Muscle layer of duodenum (tissue), 2 donors: ENCODE results near the gene GNE.
A peak's percentile ranks its signal among the peaks of the same experiment; 100 is the strongest.
"Not testable (repeated sequence)": the region's sequence is repeated elsewhere in the genome, so short reads cannot be mapped to it uniquely, and the experiment has no call there.

ENCODE experiments used
- H3K27ac ChIP-seq: one replicate; pipeline ENCODE4 v1.7.0; 2013; ENCODE audit warnings: mild to moderate bottlenecking, low read length
- H3K27me3 ChIP-seq: one replicate; pipeline ENCODE4 v1.7.0; 2013; ENCODE audit warnings: low read depth, mild to moderate bottlenecking, control low read depth, low read length
- H3K36me3 ChIP-seq, 2 donors: one replicate each; pipeline ENCODE4 v1.7.0; 2013; ENCODE audit warnings: low read length in 2 of 2, control low read depth in 1 of 2, mild to moderate bottlenecking in 1 of 2; ENCODE audit not compliant: insufficient read depth in 2 of 2, control insufficient read depth in 1 of 2
- H3K4me1 ChIP-seq, 2 donors: one replicate each; pipeline ENCODE4 v1.7.0; 2013; ENCODE audit warnings: low read length in 2 of 2, mild to moderate bottlenecking in 2 of 2, control low read depth in 1 of 2, moderate library complexity in 1 of 2; ENCODE audit not compliant: insufficient read depth in 2 of 2, control insufficient read depth in 1 of 2
- H3K4me3 ChIP-seq, 2 donors: one replicate each; pipeline ENCODE4 v1.7.0; 2013; ENCODE audit warnings: low read length in 2 of 2, low read depth in 1 of 2, mild to moderate bottlenecking in 1 of 2
- H3K9me3 ChIP-seq, 2 donors: one replicate each; pipeline ENCODE4 v1.7.0; 2013; ENCODE audit warnings: low read length in 2 of 2, control low read depth in 1 of 2, mild to moderate bottlenecking in 1 of 2; ENCODE audit not compliant: control insufficient read depth in 1 of 2
- donor health status: healthy.

GNE gene

DNA sequence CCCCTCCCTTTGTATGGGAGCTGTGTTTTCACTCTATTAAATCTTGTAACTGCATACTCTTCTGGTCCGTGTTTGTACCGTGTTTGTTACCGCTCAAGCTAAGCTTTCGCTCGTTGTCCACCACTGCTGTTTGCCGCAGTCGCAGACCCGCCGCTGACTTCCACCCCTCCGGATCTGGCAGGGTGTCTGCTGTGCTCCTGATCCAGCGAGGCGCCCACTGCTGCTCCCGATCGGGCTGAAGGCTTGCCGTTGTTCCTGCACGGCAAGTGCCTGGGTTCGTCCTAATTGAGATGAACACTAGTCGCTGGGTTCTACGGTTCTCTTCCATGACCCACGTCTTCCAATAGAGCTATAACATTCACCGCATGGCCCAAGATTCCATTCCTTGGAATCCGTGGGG is 6.6 kb upstream of the GNE start:
- no peaks in the 10 kb centered on the region for H3K9me3 ChIP-seq
- H3K4me1 ChIP-seq = no peaks in the 10 kb centered on the region
- no peaks in the 10 kb centered on the region for H3K27me3 ChIP-seq

DNA sequence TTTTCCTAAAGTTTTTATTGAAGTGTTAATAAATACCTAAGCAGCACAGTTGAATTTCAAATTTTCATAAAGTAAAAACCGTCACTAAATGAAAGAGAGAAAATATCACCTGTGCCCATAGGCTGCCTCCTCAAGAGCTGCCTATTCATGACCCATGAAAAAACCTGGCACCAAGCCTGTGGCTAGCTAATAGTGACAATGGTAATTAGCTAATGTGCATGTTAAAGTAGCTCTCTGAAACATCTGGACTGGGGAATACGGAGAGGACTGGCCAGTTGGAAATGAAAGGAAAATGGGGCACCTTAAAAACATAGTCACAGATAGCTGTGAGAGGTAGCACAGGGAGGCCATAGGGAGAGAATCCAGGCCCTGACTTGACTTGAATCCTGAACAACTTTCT is 5.4 kb upstream of the GNE start:
- no peak overlapping the region for H3K27ac ChIP-seq
- no peaks in the 10 kb centered on the region for H3K36me3 ChIP-seq
- H3K27me3 ChIP-seq = no peaks in the 10 kb centered on the region
- no peaks in the 10 kb centered on the region for H3K9me3 ChIP-seq
- no peak overlapping the region for H3K4me3 ChIP-seq
- H3K4me1 ChIP-seq = no peaks in the 10 kb centered on the region

More for the DNA sequence above, 6.6 kb upstream of the GNE start:
- Histone ChIP-seq H3K4me3 (no peak overlapping the region), H3K27ac (no peak overlapping the region), H3K36me3 (no peaks in the 10 kb centered on the region)

DNA sequence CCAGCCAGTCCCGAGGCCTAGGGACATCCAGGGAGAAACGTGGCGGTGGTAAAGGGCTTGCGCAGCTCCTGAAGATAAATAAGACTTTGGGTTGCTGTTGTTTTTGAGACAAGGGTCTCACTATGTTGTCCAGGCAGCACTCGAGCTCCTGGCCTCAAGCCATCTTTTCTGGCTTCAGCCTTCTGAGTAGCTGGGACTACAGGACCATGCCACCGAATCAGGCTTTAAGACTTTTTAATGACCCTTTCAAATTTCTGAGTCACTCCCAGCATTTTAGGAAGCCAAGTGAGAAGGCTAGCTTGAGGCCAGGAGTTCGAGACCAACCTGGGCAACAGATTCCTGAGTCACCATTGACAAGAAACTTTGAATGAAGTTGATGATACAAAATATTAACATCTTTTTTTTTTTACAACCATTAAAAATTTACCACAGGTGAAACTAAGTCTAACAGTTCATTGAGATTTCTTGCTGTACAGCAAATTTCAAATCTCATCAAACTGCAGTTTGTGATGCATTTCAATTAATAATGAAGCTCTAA is 817 bp upstream of the GNE start:
- Histone ChIP-seq H3K4me3 (peak overlapping the region; percentile 75 to 77), H3K27me3 (no peaks in the 10 kb centered on the region), H3K36me3 (no peaks in the 10 kb centered on the region), H3K9me3 (no peaks in the 10 kb centered on the region), H3K4me1 (no peaks in the 10 kb centered on the region), H3K27ac (peak overlapping the region; percentile 74)

DNA sequence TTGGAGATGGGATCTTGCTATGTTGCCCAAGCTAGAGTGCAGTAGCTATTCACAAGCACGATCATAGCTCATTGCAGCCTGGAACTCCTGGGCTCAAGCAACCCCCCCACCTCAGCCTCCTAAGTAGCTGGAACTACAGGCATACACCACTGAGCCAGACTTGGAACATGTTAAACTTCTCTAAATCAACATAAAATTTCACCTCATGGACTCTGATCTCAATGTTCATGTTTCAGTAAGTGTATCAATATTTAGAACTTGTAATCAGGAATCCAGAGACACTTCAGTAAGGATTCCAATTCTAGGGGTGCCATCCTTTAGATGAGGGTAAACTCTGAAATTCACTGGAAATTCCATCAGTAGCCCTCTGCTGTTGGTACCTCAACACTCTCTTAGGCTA is 6.8 kb downstream of the GNE start:
- Histone ChIP-seq H3K4me3 (no peak overlapping the region), H3K4me1 (peaks cover 0 to 18% of the 10 kb centered on the region in 2 donors), H3K27ac (no peak overlapping the region), H3K36me3 (no peaks in the 10 kb centered on the region), H3K9me3 (no peaks in the 10 kb centered on the region), H3K27me3 (no peaks in the 10 kb centered on the region)

DNA sequence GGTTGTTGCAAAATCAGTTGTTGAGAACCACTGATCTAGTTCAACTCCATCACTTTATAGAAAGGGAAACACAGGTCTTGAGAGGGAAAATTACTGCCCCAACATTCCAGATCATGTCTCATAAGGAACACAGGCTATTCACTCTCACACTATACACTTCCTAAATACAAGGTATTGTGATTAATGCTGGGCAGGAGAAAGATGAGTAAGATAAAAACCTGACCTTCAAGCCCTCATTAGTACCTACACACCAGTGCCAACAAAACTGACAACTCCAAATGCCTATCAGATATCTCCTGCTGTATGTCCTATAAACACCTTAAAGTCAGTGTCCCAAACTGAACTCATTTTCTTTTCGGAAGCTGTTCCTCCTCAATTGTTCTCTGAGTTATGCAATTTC is 8.2 kb downstream of the GNE start:
- no peak overlapping the region for H3K4me3 ChIP-seq
- no peak overlapping the region for H3K27ac ChIP-seq
- H3K36me3 ChIP-seq = peaks cover 8 to 9% of the 10 kb centered on the region in 2 donors
- no peaks in the 10 kb centered on the region for H3K27me3 ChIP-seq
- peaks cover 0 to 18% of the 10 kb centered on the region in 2 donors for H3K4me1 ChIP-seq
- H3K9me3 ChIP-seq = no peaks in the 10 kb centered on the region

DNA sequence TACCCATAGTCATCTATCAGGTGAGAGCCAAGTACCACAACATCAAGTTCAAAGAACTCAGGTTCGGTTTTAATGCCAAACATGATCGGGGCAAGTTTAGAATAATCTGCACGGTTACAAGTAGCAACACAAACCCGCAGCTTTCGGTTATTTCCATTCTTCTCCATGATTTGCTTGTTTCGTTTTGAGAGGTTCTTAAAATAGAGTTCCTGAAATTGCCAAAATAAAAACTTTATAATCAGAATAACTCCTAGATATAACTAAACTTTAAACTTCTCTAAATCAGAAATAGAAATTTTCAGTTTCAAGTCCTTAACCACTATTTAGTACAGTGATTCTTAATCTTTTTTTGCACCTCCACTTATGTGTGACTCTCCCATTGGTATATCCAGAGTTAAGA is 9.1 kb downstream of the GNE start:
- Histone ChIP-seq H3K36me3 (peaks cover 8 to 9% of the 10 kb centered on the region in 2 donors), H3K27ac (no peak overlapping the region), H3K4me3 (peak overlapping the region in 1 of 2 donors; percentile 14), H3K4me1 (peaks cover 0 to 18% of the 10 kb centered on the region in 2 donors), H3K27me3 (no peaks in the 10 kb centered on the region), H3K9me3 (no peaks in the 10 kb centered on the region)

DNA sequence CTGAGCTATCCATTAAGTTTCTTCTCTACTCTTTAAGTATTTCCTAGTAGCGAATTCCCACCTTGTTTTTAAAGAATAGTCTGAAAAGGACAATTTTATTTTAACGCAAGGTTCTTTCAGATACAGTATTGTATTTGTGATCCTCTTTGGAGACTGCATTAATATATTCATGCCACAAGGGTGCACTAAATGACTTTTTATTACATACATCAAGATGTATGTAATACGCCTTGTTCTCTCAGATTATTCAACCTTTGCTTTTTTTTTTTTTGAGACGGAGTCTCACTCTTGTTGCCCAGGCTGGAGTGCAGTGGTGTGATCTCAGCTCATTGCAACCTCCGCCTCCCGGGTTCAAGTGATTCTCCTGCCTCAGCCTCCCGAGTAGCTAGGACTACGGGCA is 10.2 kb downstream of the GNE start:
- H3K36me3 ChIP-seq = peaks cover 8 to 20% of the 10 kb centered on the region in 2 donors
- H3K4me1 ChIP-seq = peaks cover 0 to 18% of the 10 kb centered on the region in 2 donors
- H3K27ac ChIP-seq, H3K9me3 ChIP-seq, H3K4me3 ChIP-seq, H3K27me3 ChIP-seq: not testable (repeated sequence)

DNA sequence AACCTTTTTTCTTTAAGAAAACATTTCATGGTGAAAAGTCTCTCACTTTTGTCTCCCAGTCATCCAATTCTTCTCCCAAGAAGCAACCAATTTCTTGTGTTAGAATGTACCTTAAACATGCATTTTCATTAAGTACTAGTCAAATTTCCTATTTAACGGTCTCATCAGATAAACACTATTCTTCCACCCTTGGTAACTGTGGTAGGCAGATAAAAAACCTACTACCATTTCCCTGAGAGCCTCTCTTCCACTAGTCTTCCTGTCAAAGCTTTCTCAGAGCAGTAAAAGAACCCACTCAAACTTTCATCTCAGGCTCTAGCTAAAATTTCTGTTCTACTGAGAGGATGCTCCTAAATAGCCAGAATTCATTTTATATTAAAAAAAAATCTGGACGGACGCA is 10.9 kb downstream of the GNE start:
- H3K4me1 ChIP-seq = peaks cover 0 to 18% of the 10 kb centered on the region in 2 donors
- H3K4me3 ChIP-seq = no peak overlapping the region
- peaks cover 8 to 21% of the 10 kb centered on the region in 2 donors for H3K36me3 ChIP-seq
- no peak overlapping the region for H3K27ac ChIP-seq
- H3K27me3 ChIP-seq = no peaks in the 10 kb centered on the region
- no peaks in the 10 kb centered on the region for H3K9me3 ChIP-seq

DNA sequence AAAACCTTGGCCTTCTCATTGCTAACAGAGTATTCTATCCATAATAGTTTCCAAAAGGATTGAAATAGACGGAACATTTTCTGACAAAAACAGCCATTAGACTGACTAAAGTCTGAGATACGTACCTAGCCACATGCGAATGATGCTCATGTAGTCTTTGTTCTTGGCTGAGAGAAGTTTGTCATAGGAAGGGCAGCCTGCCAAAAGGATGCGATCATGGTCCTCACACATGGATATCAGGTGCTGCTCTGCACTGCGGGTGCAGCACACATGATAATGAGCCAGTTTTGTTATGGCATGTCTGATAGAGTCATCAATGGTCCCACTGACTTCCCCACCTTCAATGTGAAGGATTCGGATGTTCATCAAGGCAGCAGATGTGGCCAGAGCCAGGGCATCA is 12.3 kb downstream of the GNE start:
- Histone ChIP-seq H3K4me1 (peaks cover 0 to 18% of the 10 kb centered on the region in 2 donors), H3K4me3 (no peak overlapping the region), H3K36me3 (peaks cover 8 to 21% of the 10 kb centered on the region in 2 donors), H3K27ac (no peak overlapping the region), H3K27me3 (no peaks in the 10 kb centered on the region), H3K9me3 (no peaks in the 10 kb centered on the region)

DNA sequence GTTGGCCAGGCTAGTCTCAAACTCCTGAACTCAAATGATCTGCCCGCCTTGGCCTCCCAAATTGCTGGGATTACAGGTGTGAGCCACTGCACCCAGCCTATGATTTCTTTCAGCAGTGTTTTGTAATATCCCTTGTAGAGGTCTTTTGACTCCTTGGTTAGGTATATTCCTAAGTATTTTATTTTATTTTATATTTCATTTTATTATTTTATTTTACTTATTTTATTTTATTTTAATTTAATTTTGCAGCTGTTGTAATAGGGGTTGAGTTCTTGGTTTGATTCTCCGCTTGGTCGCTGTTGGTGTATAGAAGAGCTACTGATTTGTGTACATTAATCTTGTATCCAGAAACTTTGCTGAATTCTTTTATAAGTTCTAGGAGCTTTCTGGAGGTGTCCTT is 18.6 kb downstream of the GNE start:
- not testable (repeated sequence) for H3K27ac ChIP-seq, H3K9me3 ChIP-seq, H3K4me3 ChIP-seq, H3K27me3 ChIP-seq, H3K4me1 ChIP-seq
- peaks cover 6 to 21% of the 10 kb centered on the region in 2 donors for H3K36me3 ChIP-seq

DNA sequence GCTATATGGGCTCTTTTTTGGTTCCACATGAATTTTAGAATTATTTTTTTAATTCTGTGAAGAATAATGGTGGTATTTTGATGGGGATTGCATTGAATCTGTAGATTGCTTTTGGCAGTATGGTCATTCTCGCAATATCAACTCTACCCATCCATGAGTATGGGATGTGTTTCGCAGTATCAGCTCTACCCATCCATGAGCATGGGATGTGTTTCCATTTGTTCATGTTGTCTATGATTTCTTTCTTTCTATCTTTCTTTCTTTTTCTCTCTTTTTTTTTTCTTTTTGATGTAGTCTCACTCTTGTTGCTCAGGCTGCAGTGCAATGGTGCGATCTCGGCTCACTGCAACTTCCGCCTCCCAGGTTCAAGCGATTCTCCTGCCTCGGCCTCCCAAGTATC is 19.0 kb downstream of the GNE start:
- H3K27ac ChIP-seq, H3K4me3 ChIP-seq, H3K9me3 ChIP-seq, H3K4me1 ChIP-seq, H3K27me3 ChIP-seq: not testable (repeated sequence)
- peaks cover 8 to 24% of the 10 kb centered on the region in 2 donors for H3K36me3 ChIP-seq

DNA sequence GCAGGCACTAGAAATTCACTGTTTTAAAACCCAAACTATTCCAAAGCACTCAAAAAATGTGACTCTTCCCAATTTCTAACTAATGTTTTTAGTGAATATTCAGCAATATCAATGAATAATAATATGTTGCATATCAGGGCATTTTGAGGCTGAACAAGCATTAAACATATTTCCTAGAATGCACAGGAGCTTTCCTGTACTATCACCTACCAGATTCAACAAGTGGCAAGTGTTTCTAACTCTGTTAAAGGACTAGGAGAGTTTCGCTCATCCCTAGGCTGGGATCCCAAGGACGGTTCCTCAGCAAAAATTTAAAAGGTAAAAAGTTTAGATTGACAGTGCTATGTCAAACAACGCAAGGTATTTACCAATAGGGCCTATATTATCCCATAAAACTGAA is 21.0 kb downstream of the GNE start:
- H3K27ac ChIP-seq = no peak overlapping the region
- H3K4me1 ChIP-seq = no peaks in the 10 kb centered on the region
- no peaks in the 10 kb centered on the region for H3K27me3 ChIP-seq
- H3K4me3 ChIP-seq = no peak overlapping the region
- peaks cover 13 to 23% of the 10 kb centered on the region in 2 donors for H3K36me3 ChIP-seq
- no peaks in the 10 kb centered on the region for H3K9me3 ChIP-seq
